H1 (cell line): Measurements from ENCODE around the gene WASL. TPM values are rescaled to one million over a fixed set of nuclear protein-coding genes. Genes with fewer than 3 reads are reported as not detected.
A peak's percentile ranks its signal among the peaks of the same experiment; 100 is the strongest.

Experiments
- CTCF ChIA-PET: fragments of 300-600 bp; sonication (Branson Sonifier 250); formaldehyde crosslinking; loops from one replicate; lab custom pipeline; 2021; ENCODE audit not compliant: partially characterized antibody; lab: Charles Lee
- POLR2A ChIA-PET: fragments of 300-600 bp; sonication (Branson Sonifier 250); formaldehyde crosslinking; loops from one replicate; lab custom pipeline; 2021; ENCODE audit warnings: inconsistent platforms; ENCODE audit not compliant: partially characterized antibody; lab: Charles Lee
- DNase-seq, 2 experiments: peaks; one replicate each; pipeline versions ENCODE4 v3.0.0 to v3.0.0-alpha.2; 2010 to 2022; ENCODE audit warnings: low spot score in 2 of 2, low read depth in 1 of 2, mixed read lengths in 1 of 2
- FAIRE-seq: peaks from 2 replicates; lab custom pipeline; 2011; peaks lifted over from hg19 to GRCh38; lab: Jason Lieb, UNC
- H2AFZ ChIP-seq: 2 replicates; pipeline ENCODE4 v1.8.1; 2012; ENCODE audit warnings: low read length, inconsistent platforms
- H2AK5ac ChIP-seq: 2 replicates; pipeline ENCODE4 v1.6.1; 2013; ENCODE audit warnings: low read depth, low read length
- H2BK120ac ChIP-seq: replicated peaks from 2 replicates; pipeline ENCODE3; 2013; ENCODE audit warnings: low read depth, low read length, inconsistent platforms
- H2BK12ac ChIP-seq: 2 replicates; pipeline ENCODE4 v1.6.1; 2013; ENCODE audit warnings: low read depth, low read length
- H2BK15ac ChIP-seq: 2 replicates; pipeline ENCODE4 v1.6.1; 2013; ENCODE audit warnings: low read length
- H2BK20ac ChIP-seq: 2 replicates; pipeline ENCODE4 v1.6.1; 2013; ENCODE audit warnings: low read length
- H2BK5ac ChIP-seq: 2 replicates; pipeline ENCODE4 v1.6.1; 2013; ENCODE audit warnings: low read depth, low read length
- H3K14ac ChIP-seq: 2 replicates; pipeline ENCODE4 v1.6.1; 2013; ENCODE audit warnings: inconsistent platforms; ENCODE audit not compliant: insufficient read length
- H3K18ac ChIP-seq: 2 replicates; pipeline ENCODE4 v1.6.1; 2013; ENCODE audit warnings: low read length; ENCODE audit errors: extremely low read depth
- H3K23ac ChIP-seq: 2 replicates; pipeline ENCODE4 v1.6.1; 2013; ENCODE audit warnings: inconsistent platforms; ENCODE audit not compliant: insufficient read length
- H3K23me2 ChIP-seq: 2 replicates; pipeline ENCODE4 v1.6.1; 2013; ENCODE audit warnings: low read depth, low read length
- H3K27ac ChIP-seq: 2 replicates; pipeline ENCODE4 v1.6.1; 2011; ENCODE audit warnings: low read depth, low read length, inconsistent platforms
- H3K27me3 ChIP-seq, 4 experiments: replicated peaks in 1 of 4; 1 replicate in 1 of 4; 2 replicates in 3 of 4; pipeline versions ENCODE4 v1.6.1 to v1.8.1; 2011 to 2013; ENCODE audit warnings: low read length in 3 of 4, mild to moderate bottlenecking in 3 of 4, inconsistent platforms in 2 of 4, mixed read lengths in 2 of 4, moderate library complexity in 1 of 4; ENCODE audit not compliant: control insufficient read depth in 3 of 4, insufficient read depth in 3 of 4; ENCODE audit errors: extremely low read depth in 1 of 4
- H3K36me3 ChIP-seq, 4 experiments: 2 replicates each; pipeline versions ENCODE4 v1.6.1 to v1.8.1; 2011 to 2013; ENCODE audit warnings: mild to moderate bottlenecking in 4 of 4, low read length in 3 of 4, moderate library complexity in 2 of 4, control low read depth in 1 of 4, inconsistent platforms in 1 of 4; ENCODE audit not compliant: insufficient read depth in 4 of 4, control insufficient read depth in 2 of 4
- H3K4ac ChIP-seq: replicated peaks from 2 replicates; pipeline ENCODE3; 2013; ENCODE audit warnings: low read length, low read depth, mixed read lengths, inconsistent platforms; ENCODE audit not compliant: insufficient read length
- H3K4me1 ChIP-seq, 4 experiments: replicated peaks in 1 of 4; 1 replicate in 1 of 4; 2 replicates in 3 of 4; pipeline versions ENCODE4 v1.6.1 to v1.8.1; 2011 to 2013; ENCODE audit warnings: low read length in 3 of 4, inconsistent platforms in 2 of 4, mixed read lengths in 1 of 4; ENCODE audit not compliant: insufficient read depth in 4 of 4, control insufficient read depth in 3 of 4
- H3K4me2 ChIP-seq, 2 experiments: 2 replicates each; pipeline versions ENCODE4 v1.6.1 to v1.8.1; 2011 to 2013; ENCODE audit warnings: low read depth in 2 of 2, low read length in 2 of 2, control low read depth in 1 of 2, inconsistent platforms in 1 of 2, mild to moderate bottlenecking in 1 of 2; ENCODE audit not compliant: insufficient read depth in 1 of 2
- H3K4me3 ChIP-seq, 4 experiments: fragments of 200-600, 300-600 bp in 1 of 4; sonication (generic), shearing (Covaris generic), sonication (Bioruptor Twin) in 1 of 4; 2 replicates each; pipeline versions ENCODE4 v1.5.1 to v1.8.1; 2011 to 2016; ENCODE audit warnings: low read length in 4 of 4, low read depth in 3 of 4, control low read depth in 2 of 4, inconsistent platforms in 2 of 4, mild to moderate bottlenecking in 2 of 4, mixed read lengths in 1 of 4, moderate library complexity in 1 of 4; ENCODE audit not compliant: insufficient read depth in 2 of 4; ENCODE audit errors: extremely low read depth in 1 of 4
- H3K56ac ChIP-seq: replicated peaks from 2 replicates; pipeline ENCODE3; 2013; ENCODE audit warnings: low read depth, mild to moderate bottlenecking, mixed read lengths, low read length, inconsistent platforms; ENCODE audit not compliant: insufficient read length
- H3K79me1 ChIP-seq: 2 replicates; pipeline ENCODE4 v1.6.1; 2013; ENCODE audit warnings: low read depth, low read length, control low read depth
- H3K79me2 ChIP-seq, 2 experiments: 2 replicates each; pipeline versions ENCODE4 v1.6.1 to v1.8.1; 2012 to 2013; ENCODE audit warnings: low read length in 2 of 2, mild to moderate bottlenecking in 2 of 2, inconsistent platforms in 1 of 2; ENCODE audit not compliant: insufficient read depth in 2 of 2, control insufficient read depth in 1 of 2
- H3K9ac ChIP-seq, 4 experiments: replicated peaks in 1 of 4; 1 replicate in 1 of 4; 2 replicates in 3 of 4; pipeline versions ENCODE4 v1.6.1 to v1.8.1; 2011 to 2013; ENCODE audit warnings: low read depth in 3 of 4, low read length in 3 of 4, control low read depth in 2 of 4, mild to moderate bottlenecking in 2 of 4, moderate library complexity in 2 of 4, inconsistent platforms in 1 of 4; ENCODE audit errors: extremely low read depth in 1 of 4
- H3K9me3 ChIP-seq, 2 experiments: 2 replicates each; pipeline versions ENCODE4 v1.6.1 to v1.8.1; 2012 to 2013; ENCODE audit warnings: mild to moderate bottlenecking in 2 of 2, moderate library complexity in 2 of 2, control low read depth in 1 of 2, inconsistent platforms in 1 of 2, low read depth in 1 of 2, low read length in 1 of 2, mixed read lengths in 1 of 2; ENCODE audit not compliant: insufficient read depth in 2 of 2
- H4K20me1 ChIP-seq, 2 experiments: replicated peaks in 1 of 2; 2 replicates each; pipeline versions ENCODE3 to v1.8.1; 2011 to 2013; ENCODE audit warnings: inconsistent platforms in 2 of 2, low read length in 2 of 2, mild to moderate bottlenecking in 1 of 2; ENCODE audit not compliant: insufficient read depth in 2 of 2, control insufficient read depth in 1 of 2
- H4K5ac ChIP-seq: 2 replicates; pipeline ENCODE4 v1.6.1; 2013; ENCODE audit warnings: low read length, low read depth, mixed read lengths, inconsistent platforms; ENCODE audit not compliant: insufficient read length
- H4K8ac ChIP-seq: 2 replicates; pipeline ENCODE4 v1.8.0; 2013; ENCODE audit warnings: mild to moderate bottlenecking, moderate library complexity, low read length, inconsistent platforms; ENCODE audit not compliant: insufficient read depth; ENCODE audit errors: extremely low read depth
- H4K91ac ChIP-seq: replicated peaks from 2 replicates; pipeline ENCODE3; 2013; ENCODE audit warnings: low read length, mixed read lengths, inconsistent platforms; ENCODE audit not compliant: insufficient read length
- HDAC6 ChIP-seq: IDR thresholded peaks from one replicate; pipeline ENCODE4 v1.7.1; 2012; ENCODE audit warnings: low read depth, mild to moderate bottlenecking, inconsistent platforms, low read length, moderate library complexity
- YY1 ChIP-seq: IDR thresholded peaks from 2 replicates; pipeline ENCODE4 v1.6.1; 2011; ENCODE audit warnings: low read depth, mild to moderate bottlenecking, low read length
- WGBS, 2 experiments: shearing (Covaris generic) in 1 of 2; methylation state at CpG; one replicate each; pipeline versions ENCODE4 v1.1.6 to v1.1.7; 2013 to 2015; ENCODE audit warnings: low lambda C conversion rate in 2 of 2, mixed read lengths in 2 of 2, inconsistent platforms in 1 of 2, low coverage in 1 of 2, missing lambda C conversion rate in 1 of 2; ENCODE audit not compliant: insufficient replicate concordance in 2 of 2, insufficient coverage in 1 of 2, insufficient read length in 1 of 2; ENCODE audit errors: extremely low coverage in 1 of 2, missing lambda C conversion rate in 1 of 2; 5-methylcytosine and 5-hydroxymethylcytosine counted together
- polyA plus RNA-seq, 7 experiments: library from polyadenylated mRNA; depleted of rRNA in 3 of 7; stranded (reverse) in 5 of 7; unstranded in 2 of 7; fragments of >200 nt in 5 of 7; fragments of 200-250 nt in 2 of 7; gene quantifications; 1 replicate in 5 of 7; 2 replicates in 1 of 7; 4 replicates in 1 of 7; pipeline versions ENCODE4 v1.2.1 to v1.2.3, GENCODE V29; 2011 to 2013; ENCODE audit warnings: missing spikeins in 2 of 7, mixed read lengths in 2 of 7
- total RNA-seq: library from RNA; stranded (reverse); fragmentation: NEBNext Ultra II Directional; extraction: Animal tissue kit (Norgen Biotek cat#: 25700); gene quantifications from 2 replicates; pipeline ENCODE4 v1.2.1, GENCODE V29; 2021

WASL gene
- total and polyA plus RNA-seq, 2 of the 8 experiments (the other 6 are each of a cell fraction or from before 2014, with no cell fraction given) = 7.7 to 38.9 TPM

DNA sequence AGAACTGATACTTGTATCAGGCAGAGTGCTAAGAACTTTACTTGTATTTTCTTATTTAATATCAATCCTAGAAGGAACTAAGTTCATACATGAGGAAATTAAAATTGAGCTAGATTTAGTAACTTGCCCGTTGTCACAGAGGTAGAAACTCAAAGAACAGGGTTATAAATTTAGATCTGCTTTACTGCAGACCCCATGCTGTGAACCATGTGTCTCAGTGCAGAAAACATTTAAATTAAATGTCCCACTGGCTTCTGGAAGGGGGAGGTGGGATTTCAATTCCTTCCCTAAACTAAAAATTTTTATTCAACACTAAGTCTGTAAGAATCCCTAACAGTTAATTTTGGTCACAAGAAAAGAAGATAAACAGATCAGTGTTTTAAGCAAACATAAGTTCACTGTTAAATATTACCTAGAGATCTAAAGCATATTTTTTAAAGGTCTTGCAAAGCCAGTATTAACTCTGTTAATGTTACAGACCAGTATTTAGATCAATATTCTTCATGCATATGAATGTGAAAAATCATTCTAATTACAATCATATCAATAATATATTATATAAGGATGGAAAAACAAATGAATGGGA, 23.1 kb downstream of the WASL start:
- Histone ChIP-seq H3K27me3 (no peaks in the 10 kb centered on the region), H4K20me1 (peaks cover 9% of the 10 kb centered on the region in 2 experiments), H4K91ac (no peak overlapping the region), H2BK5ac (no peak overlapping the region), H3K79me2 (peaks cover 7 to 100% of the 10 kb centered on the region in 2 experiments), H3K4me2 (no peak overlapping the region), H3K4me3 (no peak overlapping the region), H3K14ac (no peak overlapping the region), H2AK5ac (no peak overlapping the region), H3K9me3 (no peaks in the 10 kb centered on the region), H3K23me2 (no peaks in the 10 kb centered on the region), H3K9ac (no peak overlapping the region), H4K5ac (no peak overlapping the region), H3K4ac (no peak overlapping the region), H2AFZ (no peak overlapping the region), H3K79me1 (no peaks in the 10 kb centered on the region; the same call in none of the 2 replicates), H2BK15ac (no peak overlapping the region), H2BK120ac (no peak overlapping the region), H3K4me1 (peaks cover 0 to 8% (median under 1%) of the 10 kb centered on the region in 4 experiments; a peak in 1 of 7 replicates), H3K18ac (0 out of 2 replicates have a peak overlapping the region, but pooled peaks have one; percentile 1), H3K56ac (no peak overlapping the region), H3K36me3 (no peaks in the 10 kb centered on the region), H4K8ac (no peak overlapping the region), H2BK20ac (no peak overlapping the region), H3K27ac (no peak overlapping the region), H2BK12ac (no peak overlapping the region), H3K23ac (no peak overlapping the region)
- TF ChIP-seq YY1 (no peak), HDAC6 (no peak)
- DNase-seq = no peak
- CTCF ChIA-PET = interaction anchor here (1.1 to 1.6 kb wide), 4 partner anchors 10 to 94 kb away, joined by 3 read pairs; no protein-coding TSS in a partner anchor
- 68% methylated on average over 1 of the region's 1 CpG; no CpG with 5 or more reads in 1 of the 2 experiments for WGBS, 2 experiments
- POLR2A ChIA-PET = interaction anchor here (1.4 kb wide), 1 partner anchor 23 kb away, joined by 7 read pairs; the partner anchor contains the start of gene WASL
- no peak for FAIRE-seq
